ENCODE measurements around the gene GRHL3. TPM values are rescaled to one million over a fixed set of nuclear protein-coding genes. Genes with fewer than 3 reads are reported as not detected.

Gene GRHL3
- total RNA-seq, 1 donor from 2014 or later: 1.5 TPM

GRCh38 chr1:24364975-24365678 lies 46.0 kb downstream of the GRHL3 start:
- DNase-seq (ENCODE audit: low spot score): no peak
- peak overlapping the region; percentile 91 for H3K27ac Mint-ChIP-seq
- no peak overlapping the region for H3K4me3 ChIP-seq
- H3F3A ChIP-seq (ENCODE audit: low read depth): peaks cover 27% of the 10 kb centered on the region
- H2AFZ ChIP-seq (replicated peaks): no peak overlapping the region
- H3K9me3 Mint-ChIP-seq: no peaks in the 10 kb centered on the region
- peaks cover 37% of the 10 kb centered on the region for H3K4me1 ChIP-seq
- TF ChIP-seq EZH2 (IDR thresholded peaks at IDR 0.05): no peak
- TF ChIP-seq CTCF (IDR thresholded peaks at IDR 0.05): no peak
- TF ChIP-seq EZH2phosphoT487 (IDR thresholded peaks at IDR 0.05): peak; percentile 79
- no peaks in the 10 kb centered on the region for H3K36me3 ChIP-seq
- peak overlapping the region; percentile 73 for H3K4me2 ChIP-seq
- no peaks in the 10 kb centered on the region for H3K9me3 ChIP-seq (ENCODE audit: low read depth)
- no peaks in the 10 kb centered on the region for H3K79me2 ChIP-seq (ENCODE audit: low read depth)
- H4K20me1 ChIP-seq (ENCODE audit: low read depth): peaks cover 9% of the 10 kb centered on the region
- H3K36me3 Mint-ChIP-seq: peaks cover 7% of the 10 kb centered on the region
- H3K27me3 ChIP-seq: no peaks in the 10 kb centered on the region
- peaks cover 9% of the 10 kb centered on the region for H3K27me3 Mint-ChIP-seq (ENCODE audit: insufficient read depth, low read depth)
- peak overlapping the region; percentile 67 for H3K4me3 Mint-ChIP-seq
- no peak overlapping the region for H3K9ac ChIP-seq
- peaks cover 42% of the 10 kb centered on the region for H3K4me1 Mint-ChIP-seq
- H3K27ac ChIP-seq: peak overlapping the region; percentile 82

- Histone ChIP-seq H3K27ac (no peak overlapping the region), H3K4me2 (no peak overlapping the region), H3K4me1 (peaks cover 38% of the 10 kb centered on the region), H2AFZ (replicated peaks) (no peak overlapping the region), H3F3A (ENCODE audit: low read depth) (peaks cover 29% of the 10 kb centered on the region), H3K79me2 (ENCODE audit: low read depth) (no peaks in the 10 kb centered on the region), H3K27me3 (no peaks in the 10 kb centered on the region), H3K36me3 (no peaks in the 10 kb centered on the region), H3K4me3 (no peak overlapping the region), H3K9me3 (ENCODE audit: low read depth) (no peaks in the 10 kb centered on the region), H4K20me1 (ENCODE audit: low read depth) (peaks cover 9% of the 10 kb centered on the region), H3K9ac (no peak overlapping the region)
- Mint-ChIP-seq H3K4me3 (no peak overlapping the region), H3K9me3 (no peaks in the 10 kb centered on the region), H3K27me3 (ENCODE audit: insufficient read depth, low read depth) (peaks cover 7% of the 10 kb centered on the region), H3K36me3 (peaks cover 3% of the 10 kb centered on the region), H3K4me1 (peaks cover 40% of the 10 kb centered on the region), H3K27ac (no peak overlapping the region)
- DNase-seq (ENCODE audit: low spot score): no peak
- TF ChIP-seq EZH2phosphoT487 (IDR thresholded peaks at IDR 0.05): no peak
- TF ChIP-seq EZH2 (IDR thresholded peaks at IDR 0.05): no peak
- TF ChIP-seq CTCF (IDR thresholded peaks at IDR 0.05): no peak
Observed at GRCh38 chr1:24366707-24367106, 47.5 kb downstream of the GRHL3 start.

- no peak overlapping the region for H3K27ac Mint-ChIP-seq
- H3K27me3 Mint-ChIP-seq (ENCODE audit: insufficient read depth, low read depth): peaks cover 9% of the 10 kb centered on the region
- H3K4me3 ChIP-seq: no peak overlapping the region
Observed at GRCh38 chr1:24369199-24369598, 50.0 kb downstream of the GRHL3 start.

More at GRCh38 chr1:24369199-24369598, 50.0 kb downstream of the GRHL3 start:
- H3K79me2 ChIP-seq (ENCODE audit: low read depth): no peaks in the 10 kb centered on the region
- no peak overlapping the region for H2AFZ ChIP-seq (replicated peaks)
- no peak overlapping the region for H3K9ac ChIP-seq
- Mint-ChIP-seq H3K4me3 (no peak overlapping the region), H3K4me1 (peaks cover 36% of the 10 kb centered on the region), H3K36me3 (peaks cover 3% of the 10 kb centered on the region), H3K9me3 (no peaks in the 10 kb centered on the region)
- no peak overlapping the region for H3K27ac ChIP-seq
- H3K36me3 ChIP-seq: no peaks in the 10 kb centered on the region
- peaks cover 18% of the 10 kb centered on the region for H3F3A ChIP-seq (ENCODE audit: low read depth)
- no peak for TF ChIP-seq CTCF (IDR thresholded peaks at IDR 0.05)
- no peak for TF ChIP-seq EZH2 (IDR thresholded peaks at IDR 0.05)
- no peak for TF ChIP-seq EZH2phosphoT487 (IDR thresholded peaks at IDR 0.05)
- no peaks in the 10 kb centered on the region for H3K9me3 ChIP-seq (ENCODE audit: low read depth)
- peaks cover 4% of the 10 kb centered on the region for H4K20me1 ChIP-seq (ENCODE audit: low read depth)
- no peaks in the 10 kb centered on the region for H3K27me3 ChIP-seq
- DNase-seq (ENCODE audit: low spot score): no peak
- H3K4me2 ChIP-seq: no peak overlapping the region
- H3K4me1 ChIP-seq: peaks cover 47% of the 10 kb centered on the region

Data from neural progenitor cell (in vitro differentiated cells).